Measurements from ENCODE around the gene SMG6. TPM values are rescaled to one million over a fixed set of nuclear protein-coding genes. Genes with fewer than 3 reads are reported as not detected.

Gene SMG6
- total RNA-seq, 1 donor from 2014 or later, result 36.7 TPM

- H3K27me3 Mint-ChIP-seq (ENCODE audit: unreplicated experiment), result peaks cover 4% of the 10 kb centered on the region
- peak overlapping the region; percentile 44 for H3K4me3 Mint-ChIP-seq (ENCODE audit: unreplicated experiment)
- no peak overlapping the region for H3K27ac Mint-ChIP-seq (ENCODE audit: unreplicated experiment)
- peaks cover 13% of the 10 kb centered on the region for H3K36me3 Mint-ChIP-seq (ENCODE audit: unreplicated experiment)
- DNase-seq (ENCODE audit: extremely low spot score, unreplicated experiment), result no peak
- H3K4me1 Mint-ChIP-seq (ENCODE audit: unreplicated experiment), result peaks cover 24% of the 10 kb centered on the region
- no peak for TF ChIP-seq CTCF (IDR thresholded peaks at IDR 0.05)
- no peaks in the 10 kb centered on the region for H3K9me3 Mint-ChIP-seq (ENCODE audit: unreplicated experiment)
These were observed 247.1 kb downstream of the SMG6 start for GRCh38 chr17:2056206-2057174.

GRCh38 chr17:2055292-2056205, 248.0 kb downstream of the SMG6 start:
- Mint-ChIP-seq H3K27ac (ENCODE audit: unreplicated experiment) (no peak overlapping the region), H3K4me3 (ENCODE audit: unreplicated experiment) (peak overlapping the region; percentile 53), H3K4me1 (ENCODE audit: unreplicated experiment) (peaks cover 24% of the 10 kb centered on the region), H3K27me3 (ENCODE audit: unreplicated experiment) (peaks cover 4% of the 10 kb centered on the region), H3K9me3 (ENCODE audit: unreplicated experiment) (no peaks in the 10 kb centered on the region), H3K36me3 (ENCODE audit: unreplicated experiment) (peaks cover 8% of the 10 kb centered on the region)
- TF ChIP-seq CTCF (IDR thresholded peaks at IDR 0.05), result no peak
- DNase-seq (ENCODE audit: extremely low spot score, unreplicated experiment), result no peak

DNA sequence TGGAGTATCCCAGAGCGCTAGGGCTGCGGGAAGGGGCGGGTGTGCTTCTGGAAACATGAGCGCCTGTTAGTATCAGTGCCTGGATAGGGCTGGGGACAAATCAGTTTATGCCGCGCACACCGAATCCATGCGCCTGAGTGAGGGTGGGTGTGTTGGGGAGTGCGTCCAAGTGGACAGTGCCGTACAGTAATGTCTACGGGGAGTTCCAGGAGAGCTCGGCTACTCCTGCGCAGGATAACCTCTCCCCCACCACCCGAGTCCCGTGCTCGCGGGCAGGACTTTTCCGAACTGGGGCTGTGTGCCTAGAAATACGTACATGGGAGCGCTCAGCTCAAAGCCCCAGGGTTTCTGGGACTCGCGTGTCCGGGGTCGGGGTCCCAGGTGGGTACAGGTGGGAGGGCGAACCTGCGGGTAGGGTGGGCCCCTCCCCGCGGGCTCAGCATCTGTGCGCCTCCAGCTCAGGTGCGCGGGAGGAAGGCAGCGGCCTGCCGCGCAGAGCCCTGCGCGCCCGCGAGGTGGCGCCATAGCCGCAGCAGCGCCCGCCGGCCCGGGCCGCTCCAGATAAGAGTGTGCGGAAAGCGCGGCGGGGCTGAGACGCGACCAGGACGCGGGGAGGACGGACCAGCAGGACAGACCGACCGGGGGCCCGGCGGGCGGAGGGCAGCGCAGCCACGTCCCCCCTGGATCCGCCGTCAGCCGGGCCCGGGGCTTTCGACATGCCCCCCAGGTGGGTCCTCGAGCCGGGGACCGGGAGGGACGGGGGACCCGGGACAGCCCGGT, 248.9 kb downstream of the SMG6 start, which contains the start of gene HIC1:
TSS of gene HIC1 (plus strand) at position 592 of the 780 bp plus-strand sequence. CDS start 1,588 bp downstream, outside the sequence.
- TF ChIP-seq CTCF (IDR thresholded peaks at IDR 0.05), result peak; percentile 98
- Mint-ChIP-seq H3K4me3 (ENCODE audit: unreplicated experiment) (peak within 1 kb of the TSS; percentile 62), H3K27ac (ENCODE audit: unreplicated experiment) (no peak within 1 kb of the TSS), H3K9me3 (ENCODE audit: unreplicated experiment) (no peaks in the 10 kb centered on the region), H3K4me1 (ENCODE audit: unreplicated experiment) (peaks cover 21% of the 10 kb centered on the region), H3K36me3 (ENCODE audit: unreplicated experiment) (peaks cover 3% of the 10 kb centered on the region), H3K27me3 (ENCODE audit: unreplicated experiment) (peaks cover 4% of the 10 kb centered on the region)
- DNase-seq (ENCODE audit: extremely low spot score, unreplicated experiment), result peak; percentile 92

DNA sequence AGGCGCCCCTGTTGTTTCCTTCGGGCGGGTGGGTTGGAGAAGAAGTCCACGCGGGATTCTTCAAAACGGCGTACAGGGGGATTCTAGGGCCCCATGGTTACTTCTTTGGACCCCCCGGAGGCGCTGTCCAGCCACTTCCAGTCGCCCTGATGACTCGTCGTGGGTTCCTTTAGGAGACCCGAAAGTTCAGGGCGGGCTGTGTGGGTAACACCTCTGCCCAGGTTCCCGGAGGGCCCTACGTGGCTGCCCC, 249.4 kb downstream of the SMG6 start:
- Mint-ChIP-seq H3K27me3 (ENCODE audit: unreplicated experiment) (peaks cover 4% of the 10 kb centered on the region), H3K4me3 (ENCODE audit: unreplicated experiment) (peak overlapping the region; percentile 62), H3K27ac (ENCODE audit: unreplicated experiment) (no peak overlapping the region), H3K4me1 (ENCODE audit: unreplicated experiment) (peaks cover 22% of the 10 kb centered on the region), H3K36me3 (ENCODE audit: unreplicated experiment) (no peaks in the 10 kb centered on the region), H3K9me3 (ENCODE audit: unreplicated experiment) (no peaks in the 10 kb centered on the region)
- no peak for TF ChIP-seq CTCF (IDR thresholded peaks at IDR 0.05)
- DNase-seq (ENCODE audit: extremely low spot score, unreplicated experiment), result no peak
